T-cell (primary cell): Measurements from ENCODE around the gene C14orf119. TPM values are rescaled to one million over a fixed set of nuclear protein-coding genes. Genes with fewer than 3 reads are reported as not detected.

Experiments used
- ATAC-seq, 4 experiments: fragments of 200-7000 bp in 3 of 4; fragments of 150-1000 bp in 1 of 4; cut with Tn5 transposase; replicated peaks in 1 of 4; 1 replicate in 3 of 4; 2 replicates in 1 of 4; pipeline ENCODE4 v1.10.0; 2021; ENCODE audit warnings: moderate library complexity in 3 of 4, mild to moderate bottlenecking in 2 of 4, moderate number of reproducible peaks in 1 of 4
- CTCF ChIA-PET, 2 donors: fragments of 300-600 bp; sonication (Branson Sonifier 250); formaldehyde crosslinking; loops; one replicate each; lab custom pipeline; 2022; ENCODE audit warnings: antibody characterized with exemption in 2 of 2; lab: Charles Lee
- POLR2A ChIA-PET, 2 donors: fragments of 300-600 bp; sonication (Branson Sonifier 250); formaldehyde crosslinking; loops; one replicate each; lab custom pipeline; 2022; ENCODE audit warnings: antibody characterized with exemption in 2 of 2; lab: Charles Lee
- DNase-seq, 35 experiments: peaks; one replicate each; pipeline versions ENCODE4 v3.0.0 to v3.0.0-alpha.2; 2013 to 2023
- H3K27ac ChIP-seq: one replicate; pipeline ENCODE4 v1.5.1; 2013; ENCODE audit warnings: low read length
- H3K27me3 ChIP-seq, 2 experiments: replicated peaks in 1 of 2; 1 replicate in 1 of 2; 2 replicates in 1 of 2; pipeline versions ENCODE4 v1.6.1 to v1.7.0; 2013; ENCODE audit warnings: low read length in 1 of 2, mixed read lengths in 1 of 2; ENCODE audit not compliant: control insufficient read depth in 2 of 2, insufficient read depth in 2 of 2; ENCODE audit errors: extremely low read depth in 1 of 2
- H3K36me3 ChIP-seq, 2 donors: 1 replicate in 1 of 2; 2 replicates in 1 of 2; pipeline versions ENCODE4 v1.6.1 to v1.7.0; 2013; ENCODE audit warnings: low read length in 1 of 2; ENCODE audit not compliant: control insufficient read depth in 2 of 2, insufficient read depth in 1 of 2; ENCODE audit errors: extremely low read depth in 1 of 2
- H3K4me1 ChIP-seq, 2 experiments: 1 replicate in 1 of 2; 2 replicates in 1 of 2; pipeline versions ENCODE4 v1.6.1 to v1.7.0; 2013; ENCODE audit warnings: low read length in 2 of 2, mixed read lengths in 1 of 2; ENCODE audit not compliant: insufficient read depth in 2 of 2, control insufficient read depth in 1 of 2; ENCODE audit errors: extremely low read depth in 1 of 2
- H3K4me3 ChIP-seq, 2 donors: 1 replicate in 1 of 2; 2 replicates in 1 of 2; pipeline versions ENCODE4 v1.5.1 to v1.7.0; 2013; ENCODE audit warnings: mild to moderate bottlenecking in 2 of 2, low read length in 1 of 2, moderate library complexity in 1 of 2; ENCODE audit not compliant: control insufficient read depth in 1 of 2; ENCODE audit errors: extremely low read depth in 1 of 2
- H3K9me3 ChIP-seq: 2 replicates; pipeline ENCODE4 v1.7.0; 2013
- H3K27ac Mint-ChIP-seq, 2 donors: one replicate each; pipeline ENCODE4 v1.8.0; 2020 to 2021; ENCODE audit warnings: mild to moderate bottlenecking in 2 of 2, mixed read lengths in 2 of 2
- H3K27me3 Mint-ChIP-seq, 2 donors: one replicate each; pipeline ENCODE4 v1.8.0; 2021 to 2022; ENCODE audit warnings: mixed read lengths in 2 of 2
- H3K36me3 Mint-ChIP-seq: one replicate; pipeline ENCODE4 v1.8.0; 2021; ENCODE audit warnings: mixed read lengths
- H3K4me1 Mint-ChIP-seq, 3 donors: one replicate each; pipeline ENCODE4 v1.8.0; 2020 to 2022; ENCODE audit warnings: mixed read lengths in 3 of 3, mild to moderate bottlenecking in 1 of 3
- H3K4me3 Mint-ChIP-seq, 3 donors: one replicate each; pipeline ENCODE4 v1.8.0; 2020 to 2022; ENCODE audit warnings: mild to moderate bottlenecking in 3 of 3, mixed read lengths in 3 of 3, moderate library complexity in 3 of 3
- H3K9me3 Mint-ChIP-seq, 3 donors: one replicate each; pipeline ENCODE4 v1.8.0; 2020 to 2022; ENCODE audit warnings: mixed read lengths in 3 of 3
- WGBS: methylation state at CpG from one replicate; pipeline ENCODE4 v1.1.5; 2013; ENCODE audit warnings: missing lambda C conversion rate; ENCODE audit not compliant: insufficient coverage; 5-methylcytosine and 5-hydroxymethylcytosine counted together
- total RNA-seq, 35 experiments: library from RNA in 6 of 35; stranded (reverse) in 6 of 35; fragments of 120-200 nt in 1 of 35; gene quantifications; one replicate each; pipeline versions ENCODE4 v1.2.1 to v1.2.4 and lab custom pipeline; 2013 to 2026

Gene C14orf119
- total RNA-seq, 5 donors from 2014 or later (not counting 1 experiment from before 2014, with no cell fraction given) = 9.5 to 47.7 (median 43.6) TPM

DNA sequence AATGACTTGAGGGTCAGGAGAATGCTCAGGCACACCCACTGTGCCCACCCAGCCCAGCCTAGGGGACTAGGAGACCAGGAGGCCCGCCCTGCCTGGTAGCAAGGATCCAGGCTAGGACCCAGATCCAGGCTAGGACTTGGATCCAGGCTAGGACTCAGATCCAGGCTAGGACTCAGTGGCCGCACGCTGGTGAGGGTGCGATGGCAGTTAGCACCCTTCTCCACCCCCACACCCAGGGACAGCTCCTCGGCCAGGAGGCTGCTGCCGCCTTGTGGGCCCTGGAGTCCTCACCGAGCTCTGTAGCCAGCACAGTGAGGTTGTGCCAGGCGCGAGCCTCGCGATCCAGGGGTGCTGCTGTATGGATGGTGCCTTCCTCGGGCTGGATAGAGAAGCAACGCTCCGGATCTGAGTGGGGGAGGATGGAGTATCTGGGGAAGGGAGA lies 43.1 kb upstream of the C14orf119 start:
- DNase-seq = no peak
- POLR2A ChIA-PET = no interaction called here
- Histone ChIP-seq H3K27ac (no peak overlapping the region), H3K4me3 (no peak overlapping the region), H3K27me3 (peaks cover 0 to 6% of the 10 kb centered on the region in 2 experiments), H3K9me3 (no peaks in the 10 kb centered on the region), H3K36me3 (no peaks in the 10 kb centered on the region), H3K4me1 (peaks cover 6 to 13% of the 10 kb centered on the region in 2 experiments)
- Mint-ChIP-seq H3K4me3 (no peak overlapping the region), H3K9me3 (no peaks in the 10 kb centered on the region), H3K36me3 (no peaks in the 10 kb centered on the region), H3K4me1 (peaks cover 10 to 15% (median 12%) of the 10 kb centered on the region in 3 donors), H3K27ac (no peak overlapping the region), H3K27me3 (peaks cover 0 to 3% of the 10 kb centered on the region in 2 donors)
- no peak for ATAC-seq
- CTCF ChIA-PET = interaction anchor here in 1 of 2 donors (0.5 to 3.4 kb wide), 2 partner anchors 65 to 121 kb away, joined by 3 to 26 read pairs; no protein-coding TSS in a partner anchor
- 100% methylated on average over 4 of the region's 14 CpGs for WGBS

DNA sequence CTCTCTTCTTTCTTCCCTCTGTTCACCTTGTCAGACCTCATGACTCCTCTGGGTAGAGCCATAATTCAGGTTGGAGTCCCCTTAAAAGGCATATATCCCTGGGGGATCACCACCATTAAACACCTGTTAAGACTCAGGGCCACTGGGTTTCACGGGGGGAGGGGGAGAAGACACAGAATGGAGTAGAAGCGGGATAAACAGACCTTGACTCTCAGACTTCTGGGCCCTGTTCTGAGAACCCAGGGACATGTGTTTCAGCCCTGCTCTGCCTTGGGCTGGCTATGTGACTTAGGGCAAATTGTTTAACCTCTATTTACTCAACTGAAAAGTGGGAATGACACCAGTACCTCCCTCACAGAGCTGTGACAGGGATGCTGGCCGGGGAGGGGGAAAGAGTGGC lies 42.6 kb upstream of the C14orf119 start:
- peaks cover 6 to 14% of the 10 kb centered on the region in 2 experiments for H3K4me1 ChIP-seq
- Mint-ChIP-seq H3K36me3 (no peaks in the 10 kb centered on the region), H3K4me3 (no peak overlapping the region), H3K4me1 (peaks cover 10 to 15% (median 12%) of the 10 kb centered on the region in 3 donors), H3K27me3 (no peaks in the 10 kb centered on the region), H3K27ac (no peak overlapping the region), H3K9me3 (no peaks in the 10 kb centered on the region)
- ATAC-seq = no peak
- H3K36me3 ChIP-seq = no peaks in the 10 kb centered on the region
- no peak overlapping the region for H3K4me3 ChIP-seq
- 83% methylated on average over 1 of the region's 3 CpGs for WGBS
- ChIA-PET POLR2A (no interaction called here), CTCF (interaction anchor here (1.9 to 3.4 kb wide), 2 partner anchors 66 to 67 kb away, joined by 5 to 26 read pairs; no protein-coding TSS in a partner anchor)
- peaks cover 0 to 6% of the 10 kb centered on the region in 2 experiments for H3K27me3 ChIP-seq
- H3K9me3 ChIP-seq = no peaks in the 10 kb centered on the region
- no peak for DNase-seq
- H3K27ac ChIP-seq = no peak overlapping the region

DNA sequence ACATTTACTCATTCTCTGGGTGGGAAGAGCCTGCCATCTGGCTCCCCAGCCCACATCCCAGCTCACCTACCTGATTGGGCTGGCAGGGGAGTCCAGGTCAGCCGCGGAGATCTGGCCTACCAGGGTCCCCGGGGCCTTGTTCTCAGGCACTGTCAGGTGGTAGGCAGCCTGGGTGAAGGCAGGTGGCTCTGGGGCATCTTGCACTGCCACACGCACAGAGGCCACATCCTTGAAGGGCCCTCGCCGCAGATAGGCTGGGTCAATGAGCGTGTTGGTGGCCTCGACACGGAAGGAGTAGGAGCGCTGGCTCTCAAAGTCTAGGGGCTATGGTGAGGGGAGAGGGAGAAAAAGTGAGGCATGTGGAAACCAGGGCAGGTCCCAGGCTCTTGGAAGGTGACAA lies 41.9 kb upstream of the C14orf119 start:
- no peaks in the 10 kb centered on the region for H3K9me3 Mint-ChIP-seq
- Histone ChIP-seq H3K27ac (no peak overlapping the region), H3K36me3 (peaks cover 0 to under 1% of the 10 kb centered on the region in 2 donors), H3K4me1 (peaks cover 6 to 20% of the 10 kb centered on the region in 2 experiments), H3K27me3 (peaks cover 0 to 6% of the 10 kb centered on the region in 2 experiments), H3K4me3 (no peak overlapping the region), H3K9me3 (no peaks in the 10 kb centered on the region)
- WGBS = 97% methylated on average over 10 of the region's 10 CpGs
- H3K36me3 Mint-ChIP-seq = no peaks in the 10 kb centered on the region
- DNase-seq (no peak), ATAC-seq (no peak)
- ChIA-PET CTCF (interaction anchor here (0.7 to 3.4 kb wide), 4 partner anchors 46 to 67 kb away, joined by 3 to 26 read pairs (median 4); no protein-coding TSS in a partner anchor), POLR2A (no interaction called here)
- peaks cover 14 to 21% (median 17%) of the 10 kb centered on the region in 3 donors for H3K4me1 Mint-ChIP-seq
- H3K27me3 Mint-ChIP-seq = no peaks in the 10 kb centered on the region
- H3K4me3 Mint-ChIP-seq = no peak overlapping the region
- H3K27ac Mint-ChIP-seq = no peak overlapping the region

DNA sequence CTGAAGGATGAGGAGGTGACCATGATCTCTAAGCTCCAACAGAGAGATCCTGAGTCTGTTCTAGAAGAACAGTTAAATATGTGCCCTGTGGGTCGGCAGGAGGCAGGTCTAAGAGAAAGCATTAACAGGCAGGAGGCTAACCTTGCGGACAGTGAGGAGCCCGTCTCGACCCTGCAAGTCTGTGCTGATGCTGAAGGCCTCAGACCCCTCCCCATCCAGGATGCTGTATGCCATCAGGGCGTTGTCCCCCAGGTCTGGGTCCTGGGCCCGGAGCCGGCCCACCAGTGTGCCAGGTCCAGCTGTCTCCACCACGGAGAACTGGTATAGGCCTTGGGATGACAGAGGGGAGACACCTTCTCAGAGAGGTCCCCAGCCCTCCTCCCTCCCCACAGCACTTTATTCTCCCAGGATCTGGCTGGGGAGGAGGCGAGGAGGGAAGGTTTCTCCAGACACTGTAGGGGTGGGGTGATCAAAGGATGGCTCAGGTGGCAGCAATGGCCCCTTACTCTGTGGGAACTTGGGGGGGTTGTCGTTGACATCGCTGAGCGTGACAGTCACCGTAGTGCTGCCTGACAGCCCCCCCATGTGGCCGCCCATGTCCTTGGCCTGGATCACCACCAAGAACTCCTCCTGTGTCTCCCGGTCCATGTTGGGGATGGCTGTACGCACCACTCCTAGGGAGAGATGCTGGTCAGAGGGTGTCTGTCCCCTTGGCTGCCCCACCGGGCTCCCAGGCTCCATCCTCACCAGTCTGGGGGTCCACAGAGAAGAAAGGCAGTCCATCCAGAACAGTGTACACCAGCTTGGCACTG lies 41.1 kb upstream of the C14orf119 start:
- Histone ChIP-seq H3K36me3 (peaks cover 5 to 8% of the 10 kb centered on the region in 2 donors), H3K4me1 (peaks cover 6 to 20% of the 10 kb centered on the region in 2 experiments), H3K27ac (no peak overlapping the region), H3K9me3 (no peaks in the 10 kb centered on the region), H3K4me3 (no peak overlapping the region), H3K27me3 (peaks cover 0 to 6% of the 10 kb centered on the region in 2 experiments)
- WGBS = 65% methylated on average over 9 of the region's 17 CpGs
- POLR2A ChIA-PET = interaction anchor here in 1 of 2 donors (0.6 kb wide), 1 partner anchor 43 kb away, joined by 7 read pairs; no protein-coding TSS in a partner anchor
- CTCF ChIA-PET = interaction anchor here (0.6 to 3.4 kb wide), 9 partner anchors 20 to 69 kb away, joined by 3 to 26 read pairs (median 4); no protein-coding TSS in a partner anchor
- no peak for ATAC-seq
- H3K27ac Mint-ChIP-seq = no peak overlapping the region
- H3K36me3 Mint-ChIP-seq = peaks cover 3% of the 10 kb centered on the region
- no peak overlapping the region for H3K4me3 Mint-ChIP-seq
- peaks cover 14 to 21% (median 17%) of the 10 kb centered on the region in 3 donors for H3K4me1 Mint-ChIP-seq
- peak in 12 of 35 experiments; percentile 19 to 50 (median 30) for DNase-seq
- H3K9me3 Mint-ChIP-seq = no peaks in the 10 kb centered on the region
- no peaks in the 10 kb centered on the region for H3K27me3 Mint-ChIP-seq

DNA sequence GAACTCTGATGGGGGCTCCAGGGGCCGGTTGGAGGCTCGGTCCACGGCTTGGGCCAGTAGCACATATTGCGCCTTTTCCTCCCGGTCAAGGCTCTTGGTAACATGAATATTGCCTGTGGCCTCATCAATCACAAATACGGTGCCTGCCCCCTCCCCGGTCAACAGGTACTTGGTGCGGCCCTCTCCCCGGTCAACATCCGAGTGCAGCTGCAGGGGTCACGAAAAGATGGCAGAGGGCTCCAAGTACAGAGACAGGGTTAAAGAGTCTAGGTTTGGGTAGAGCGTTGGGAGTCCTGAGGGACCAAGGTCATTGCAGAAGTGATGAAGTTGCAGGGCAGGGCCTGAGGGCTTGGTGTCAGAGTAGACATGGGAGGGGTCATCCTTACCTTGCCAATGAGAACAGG lies 40.2 kb upstream of the C14orf119 start:
- no peak for ATAC-seq
- Mint-ChIP-seq H3K4me1 (peaks cover 14 to 21% (median 17%) of the 10 kb centered on the region in 3 donors), H3K9me3 (no peaks in the 10 kb centered on the region), H3K4me3 (no peak overlapping the region), H3K36me3 (peaks cover 8% of the 10 kb centered on the region), H3K27me3 (no peaks in the 10 kb centered on the region), H3K27ac (no peak overlapping the region)
- no peaks in the 10 kb centered on the region for H3K9me3 ChIP-seq
- ChIA-PET CTCF (interaction anchor here (0.6 to 7.8 kb wide), 12 partner anchors 14 to 70 kb away, joined by 3 to 140 read pairs (median 4); no protein-coding TSS in a partner anchor), POLR2A (interaction anchor here in 1 of 2 donors (0.5 to 0.6 kb wide), 2 partner anchors 44 to 85 kb away, joined by 7 read pairs; no protein-coding TSS in a partner anchor)
- H3K4me3 ChIP-seq = no peak overlapping the region
- peaks cover 12 to 13% of the 10 kb centered on the region in 2 donors for H3K36me3 ChIP-seq
- peaks cover 6 to 20% of the 10 kb centered on the region in 2 experiments for H3K4me1 ChIP-seq
- DNase-seq = no peak
- H3K27me3 ChIP-seq = peaks cover 0 to 6% of the 10 kb centered on the region in 2 experiments
- H3K27ac ChIP-seq = no peak overlapping the region
- over 99% methylated on average over 12 of the region's 12 CpGs for WGBS

DNA sequence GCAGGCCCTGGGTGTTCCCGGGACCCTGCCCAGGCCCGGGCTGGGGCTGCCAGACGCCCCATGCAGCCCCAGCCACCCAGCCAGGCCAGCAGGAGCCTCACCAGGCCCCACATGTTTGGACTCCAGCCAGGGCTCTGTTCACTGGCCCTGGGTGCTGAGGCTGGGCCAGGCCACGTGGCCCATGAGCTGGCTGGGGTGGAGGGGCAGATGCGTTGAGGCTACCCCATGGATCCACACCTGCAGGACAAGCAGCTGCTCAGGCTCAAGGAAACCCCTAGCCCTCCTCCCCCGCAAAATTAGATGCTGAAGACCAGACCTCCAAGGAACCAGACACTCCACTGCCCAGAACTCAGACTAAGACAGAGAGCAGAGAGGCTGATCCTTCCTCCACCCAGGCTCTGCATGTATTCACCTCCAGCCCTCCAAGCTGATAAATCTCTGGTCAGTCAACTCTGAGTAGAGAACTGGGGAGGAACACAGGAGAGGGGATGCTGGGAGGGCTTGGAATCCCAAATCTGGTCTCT lies 39.6 kb upstream of the C14orf119 start:
- Histone ChIP-seq H3K27me3 (peaks cover 0 to 6% of the 10 kb centered on the region in 2 experiments), H3K4me3 (no peak overlapping the region), H3K36me3 (peaks cover 12 to 18% of the 10 kb centered on the region in 2 donors), H3K4me1 (peaks cover 6 to 20% of the 10 kb centered on the region in 2 experiments), H3K27ac (no peak overlapping the region), H3K9me3 (no peaks in the 10 kb centered on the region)
- H3K9me3 Mint-ChIP-seq = no peaks in the 10 kb centered on the region
- peak overlapping the region; percentile 81 to 82 (median 82) for H3K4me3 Mint-ChIP-seq
- no peak overlapping the region for H3K27ac Mint-ChIP-seq
- H3K27me3 Mint-ChIP-seq = no peaks in the 10 kb centered on the region
- DNase-seq (no peak), ATAC-seq (peak in 1 of 4 experiments; percentile 1)
- H3K4me1 Mint-ChIP-seq = peaks cover 14 to 21% (median 17%) of the 10 kb centered on the region in 3 donors
- ChIA-PET POLR2A (interaction anchor here (0.5 to 0.6 kb wide), 2 partner anchors 86 to 257 kb away, joined by 5 to 7 read pairs; no protein-coding TSS in a partner anchor), CTCF (interaction anchor here (0.6 to 7.8 kb wide), 10 partner anchors 13 to 83 kb away, joined by 3 to 140 read pairs (median 4); no protein-coding TSS in a partner anchor)
- WGBS = 75% methylated on average over 5 of the region's 6 CpGs
- H3K36me3 Mint-ChIP-seq = peaks cover 9% of the 10 kb centered on the region
